OCI-LY3 (cell line): Measurements from ENCODE around the gene KREMEN1.
"Not testable (repeated sequence)": the region's sequence is repeated elsewhere in the genome, so short reads cannot be mapped to it uniquely, and the experiment has no call there.

Experiments
- H2AFZ ChIP-seq: fragments of 200-600, 300-600 bp; shearing (Covaris generic); 2 replicates; pipeline ENCODE4 v1.6.0; 2014; ENCODE audit warnings: antibody characterized with exemption, low read depth, low read length
- H3K27ac ChIP-seq: fragments of 200-600, 300-600 bp; sonication (generic); 2 replicates; pipeline ENCODE4 v1.5.1; 2014; ENCODE audit warnings: mild to moderate bottlenecking, low read length, moderate library complexity, mixed read lengths
- H3K27me3 ChIP-seq: fragments of 200-600, 300-600 bp; sonication (generic); 2 replicates; pipeline ENCODE4 v1.6.1; 2014; ENCODE audit warnings: low read depth, low read length, mixed read lengths
- H3K36me3 ChIP-seq: fragments of 200-600, 300-600 bp; sonication (generic); replicated peaks from 2 replicates; pipeline ENCODE3; 2014; ENCODE audit warnings: low read depth, low read length, mixed read lengths
- H3K4me1 ChIP-seq: fragments of 300-600, 200-600 bp; sonication (generic); 2 replicates; pipeline ENCODE4 v1.6.1; 2014; ENCODE audit warnings: low read length, mixed read lengths
- H3K4me2 ChIP-seq: fragments of 200-600, 300-600 bp; sonication (generic); 2 replicates; pipeline ENCODE4 v1.6.1; 2014; ENCODE audit warnings: low read length, mixed read lengths
- H3K4me3 ChIP-seq: fragments of 300-600, 200-600 bp; sonication (generic); 2 replicates; pipeline ENCODE4 v1.5.1; 2014; ENCODE audit warnings: antibody characterized with exemption, mild to moderate bottlenecking, low read length, moderate library complexity
- H3K79me2 ChIP-seq: fragments of 300-600, 200-600 bp; shearing (Covaris generic); 2 replicates; pipeline ENCODE4 v1.6.1; 2014; ENCODE audit warnings: mild to moderate bottlenecking, low read length, mixed read lengths
- H3K9ac ChIP-seq: fragments of 300-600, 200-600 bp; shearing (Covaris generic); 2 replicates; pipeline ENCODE4 v1.6.0; 2014; ENCODE audit warnings: mild to moderate bottlenecking, low read length, moderate library complexity
- H3K9me3 ChIP-seq: fragments of 200-600, 300-600 bp; shearing (Covaris generic); 2 replicates; pipeline ENCODE4 v1.6.1; 2014; ENCODE audit warnings: low read length, mixed read lengths; ENCODE audit not compliant: insufficient read depth
- H4K20me1 ChIP-seq: fragments of 200-600, 300-600 bp; sonication (generic); 2 replicates; pipeline ENCODE4 v1.6.1; 2016; ENCODE audit warnings: low read length, mixed read lengths; ENCODE audit not compliant: insufficient read depth
- CTCF ChIP-seq: fragments of 200-600, 300-600 bp; sonication (generic); IDR thresholded peaks from 2 replicates; pipeline ENCODE4 v1.5.1; 2014; ENCODE audit warnings: antibody characterized with exemption, low read length, low read depth
- EZH2phosphoT487 ChIP-seq: fragments of 200-600 bp; shearing (Covaris generic); IDR thresholded peaks from 2 replicates; pipeline ENCODE4 v1.6.1; 2018; ENCODE audit warnings: antibody characterized with exemption, mixed run types, low read depth

KREMEN1 gene

GRCh38 chr22:29115682-29116288 lies 43.0 kb downstream of the KREMEN1 start:
- no peak overlapping the region for H3K4me2 ChIP-seq
- no peak for TF ChIP-seq EZH2phosphoT487
- no peaks in the 10 kb centered on the region for H3K9me3 ChIP-seq
- no peaks in the 10 kb centered on the region for H3K79me2 ChIP-seq
- no peaks in the 10 kb centered on the region for H3K36me3 ChIP-seq
- H3K4me3 ChIP-seq = no peak overlapping the region
- H3K27me3 ChIP-seq = peaks cover 12% of the 10 kb centered on the region
- no peak overlapping the region for H3K9ac ChIP-seq
- no peaks in the 10 kb centered on the region for H4K20me1 ChIP-seq
- H3K27ac ChIP-seq = no peak overlapping the region
- no peak overlapping the region for H2AFZ ChIP-seq
- no peaks in the 10 kb centered on the region for H3K4me1 ChIP-seq

- Histone ChIP-seq H3K4me1 (no peaks in the 10 kb centered on the region), H3K4me2 (no peak overlapping the region), H3K4me3 (no peak overlapping the region), H3K79me2 (no peaks in the 10 kb centered on the region), H3K27me3 (peaks cover 18% of the 10 kb centered on the region), H2AFZ (no peak overlapping the region), H3K9me3 (no peaks in the 10 kb centered on the region), H3K36me3 (no peaks in the 10 kb centered on the region), H4K20me1 (no peaks in the 10 kb centered on the region), H3K9ac (no peak overlapping the region), H3K27ac (no peak overlapping the region)
- TF ChIP-seq EZH2phosphoT487 (no peak), CTCF (no peak)
Observed at GRCh38 chr22:29116397-29117123, 43.7 kb downstream of the KREMEN1 start.

- Histone ChIP-seq H3K4me2 (no peak overlapping the region), H3K4me3 (no peak overlapping the region), H3K27me3 (peaks cover 20% of the 10 kb centered on the region), H4K20me1 (no peaks in the 10 kb centered on the region), H3K27ac (no peak overlapping the region), H3K9ac (no peak overlapping the region), H3K79me2 (no peaks in the 10 kb centered on the region), H3K9me3 (no peaks in the 10 kb centered on the region), H2AFZ (no peak overlapping the region), H3K4me1 (no peaks in the 10 kb centered on the region), H3K36me3 (no peaks in the 10 kb centered on the region)
- TF ChIP-seq EZH2phosphoT487 (no peak), CTCF (no peak)
Observed at GRCh38 chr22:29117799-29118477, 45.1 kb downstream of the KREMEN1 start.

GRCh38 chr22:29120098-29120912 lies 47.5 kb downstream of the KREMEN1 start:
- H3K4me3 ChIP-seq, H3K27ac ChIP-seq, H3K79me2 ChIP-seq, H4K20me1 ChIP-seq, H3K36me3 ChIP-seq, H3K4me2 ChIP-seq, H3K4me1 ChIP-seq, H3K9ac ChIP-seq, H2AFZ ChIP-seq, H3K9me3 ChIP-seq: not testable (repeated sequence)
- peaks cover 20% of the 10 kb centered on the region for H3K27me3 ChIP-seq
